ENCODE data around the gene RFNG.

GRCh38 chr17:82092995-82093751 is 41.6 kb upstream of the RFNG start:
- TF ChIP-seq CTCF (IDR thresholded peaks at IDR 0.05) (no peak), POLR2A (IDR thresholded peaks at IDR 0.05) (no peak)

All from uterus (tissue), 2 donors.